Measurements from ENCODE around the gene M6PR. TPM values are rescaled to one million over a fixed set of nuclear protein-coding genes. Genes with fewer than 3 reads are reported as not detected.
A peak's percentile ranks its signal among the peaks of the same experiment; 100 is the strongest.

M6PR gene
- total RNA-seq, 6 experiments from 2014 or later = 138 to 160 (median 151) TPM

DNA sequence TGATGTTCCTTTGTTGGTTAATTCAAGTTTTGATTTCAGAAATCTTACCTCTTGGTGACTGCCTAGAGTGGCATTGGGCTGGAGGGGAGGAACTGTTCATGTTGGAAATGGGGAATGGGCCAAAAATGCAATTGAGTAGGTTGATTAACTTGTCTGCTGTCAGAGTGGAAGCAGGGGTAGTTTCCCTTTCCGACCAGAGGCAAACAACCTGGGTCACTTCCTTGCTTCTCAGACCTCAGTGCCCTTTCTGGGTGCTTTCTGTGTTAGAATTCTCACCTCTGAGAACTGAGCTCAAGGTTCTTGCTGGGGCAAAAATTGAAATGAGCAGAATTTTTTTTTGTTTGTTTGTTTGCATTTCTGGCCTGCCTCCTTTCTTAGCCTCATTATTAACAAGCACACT lies 2.3 kb upstream of the M6PR start:
- H3K36me3 Mint-ChIP-seq (ENCODE audit: low read depth) = peaks cover 13% of the 10 kb centered on the region
- H3K9me3 Mint-ChIP-seq = no peaks in the 10 kb centered on the region
- DNase-seq = no peak
- peaks cover 2% of the 10 kb centered on the region; the same call in 1 of the 2 replicates for H3K27me3 Mint-ChIP-seq (ENCODE audit: insufficient read depth)
- peaks cover 22% of the 10 kb centered on the region for H3K4me1 Mint-ChIP-seq (ENCODE audit: low read depth)
- no peak overlapping the region for H3K27ac Mint-ChIP-seq
- no peak overlapping the region for H3K4me3 Mint-ChIP-seq
- TF ChIP-seq, protein P1, sequence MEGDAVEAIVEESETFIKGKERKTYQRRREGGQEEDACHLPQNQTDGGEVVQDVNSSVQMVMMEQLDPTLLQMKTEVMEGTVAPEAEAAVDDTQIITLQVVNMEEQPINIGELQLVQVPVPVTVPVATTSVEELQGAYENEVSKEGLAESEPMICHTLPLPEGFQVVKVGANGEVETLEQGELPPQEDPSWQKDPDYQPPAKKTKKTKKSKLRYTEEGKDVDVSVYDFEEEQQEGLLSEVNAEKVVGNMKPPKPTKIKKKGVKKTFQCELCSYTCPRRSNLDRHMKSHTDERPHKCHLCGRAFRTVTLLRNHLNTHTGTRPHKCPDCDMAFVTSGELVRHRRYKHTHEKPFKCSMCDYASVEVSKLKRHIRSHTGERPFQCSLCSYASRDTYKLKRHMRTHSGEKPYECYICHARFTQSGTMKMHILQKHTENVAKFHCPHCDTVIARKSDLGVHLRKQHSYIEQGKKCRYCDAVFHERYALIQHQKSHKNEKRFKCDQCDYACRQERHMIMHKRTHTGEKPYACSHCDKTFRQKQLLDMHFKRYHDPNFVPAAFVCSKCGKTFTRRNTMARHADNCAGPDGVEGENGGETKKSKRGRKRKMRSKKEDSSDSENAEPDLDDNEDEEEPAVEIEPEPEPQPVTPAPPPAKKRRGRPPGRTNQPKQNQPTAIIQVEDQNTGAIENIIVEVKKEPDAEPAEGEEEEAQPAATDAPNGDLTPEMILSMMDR (IDR thresholded peaks at IDR 0.05) = no peak

DNA sequence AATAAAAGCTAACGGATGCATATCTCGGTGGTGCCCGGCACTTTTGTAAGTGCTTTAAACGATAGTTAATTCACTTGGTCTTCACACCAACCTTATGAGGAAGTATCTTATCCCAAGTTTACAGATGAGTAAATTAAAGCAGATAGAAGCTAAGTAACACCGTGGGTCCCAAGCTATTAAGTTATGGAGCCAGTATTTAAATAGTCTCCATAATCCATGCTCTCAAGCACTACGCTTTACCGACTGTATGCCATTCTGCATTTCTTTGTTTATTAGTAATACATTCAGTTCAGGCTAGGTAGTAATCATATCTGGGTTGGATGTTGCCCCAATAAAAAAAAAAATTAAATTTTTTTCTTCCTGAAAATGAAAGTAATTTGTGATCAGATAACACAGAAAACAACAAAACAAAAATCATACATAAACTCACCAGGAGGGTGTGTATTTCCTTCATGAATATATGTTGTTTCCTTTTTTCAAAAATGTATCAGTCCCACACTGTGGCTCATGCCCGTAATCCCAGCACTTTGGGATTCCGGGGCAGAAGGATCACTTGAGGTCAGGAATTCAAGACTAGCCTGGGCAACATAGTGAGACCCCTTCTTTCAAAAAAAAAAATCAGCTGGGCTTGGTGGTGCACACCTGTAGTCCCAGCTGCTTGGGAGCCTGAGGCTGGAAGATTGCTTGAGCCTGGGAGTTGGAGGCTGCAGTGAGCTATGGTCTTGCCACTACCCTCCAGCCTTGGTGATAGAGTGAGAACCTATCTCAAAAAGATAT lies 1.4 kb upstream of the M6PR start:
- Mint-ChIP-seq H3K36me3 (ENCODE audit: low read depth) (peaks cover 15% of the 10 kb centered on the region), H3K4me3 (peak overlapping the region; percentile 95), H3K27me3 (ENCODE audit: insufficient read depth) (peaks cover 2% of the 10 kb centered on the region; the same call in 1 of the 2 replicates), H3K27ac (peak overlapping the region; percentile 93), H3K4me1 (ENCODE audit: low read depth) (peaks cover 30% of the 10 kb centered on the region), H3K9me3 (no peaks in the 10 kb centered on the region)
- no peak for DNase-seq
- TF ChIP-seq, protein P1 (IDR thresholded peaks at IDR 0.05) = no peak

DNA sequence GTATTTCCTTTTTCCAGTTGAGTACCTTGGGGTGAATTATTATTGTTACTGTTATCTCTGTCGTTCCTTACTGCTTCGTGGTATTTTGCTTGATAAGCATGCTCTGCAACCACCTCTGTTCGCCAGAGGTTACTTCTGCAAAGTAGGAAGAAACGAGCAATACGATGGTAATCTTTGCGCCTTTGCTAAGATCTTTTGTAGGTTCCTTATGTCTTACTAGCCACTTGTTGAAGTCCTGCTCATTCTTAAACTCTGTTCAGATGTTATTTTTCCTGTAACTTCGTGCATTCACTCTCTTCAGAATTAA lies 729 bp upstream of the M6PR start:
- Mint-ChIP-seq H3K9me3 (no peaks in the 10 kb centered on the region), H3K4me3 (peak overlapping the region; percentile 95), H3K36me3 (ENCODE audit: low read depth) (peaks cover 15% of the 10 kb centered on the region), H3K4me1 (ENCODE audit: low read depth) (peaks cover 30% of the 10 kb centered on the region), H3K27me3 (ENCODE audit: insufficient read depth) (peaks cover 2% of the 10 kb centered on the region; the same call in 1 of the 2 replicates), H3K27ac (peak overlapping the region; percentile 93)
- TF ChIP-seq, protein P1 (IDR thresholded peaks at IDR 0.05) = peak; percentile 21; the same call in 1 of the 2 replicates
- DNase-seq = no peak

DNA sequence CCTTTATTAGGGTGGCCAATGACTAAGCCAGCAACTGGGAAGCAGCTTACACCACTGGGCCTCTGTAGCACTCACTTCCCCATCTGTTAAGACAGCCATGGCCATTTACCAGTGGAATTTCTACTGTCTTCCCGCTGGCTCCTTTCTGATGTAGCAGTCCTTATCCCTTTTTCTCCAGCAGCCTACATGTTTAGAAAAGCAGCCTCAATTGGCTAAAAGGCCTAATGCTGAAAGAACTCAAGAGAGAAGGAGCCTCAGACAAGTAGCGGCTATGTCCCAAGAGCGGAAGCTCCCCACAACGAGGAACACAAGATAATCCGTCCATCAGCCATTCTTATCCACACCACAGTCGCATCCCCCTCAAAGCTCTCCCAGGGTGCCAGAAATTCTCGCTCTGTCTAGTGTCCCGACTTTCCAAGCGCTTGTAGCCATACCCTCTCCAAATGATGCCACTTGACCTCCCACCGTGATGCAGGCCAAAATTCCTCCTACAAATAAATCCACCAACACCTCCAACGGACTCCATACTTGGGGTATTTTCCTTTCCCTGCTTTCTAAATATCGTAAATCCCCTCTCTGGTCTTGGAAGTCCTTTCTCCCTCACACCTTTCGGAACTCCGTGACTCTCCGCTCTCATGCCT lies 624 bp downstream of the M6PR start:
- DNase-seq = peak; percentile 21
- peak overlapping the region; percentile 93 for H3K27ac Mint-ChIP-seq
- H3K9me3 Mint-ChIP-seq = no peaks in the 10 kb centered on the region
- TF ChIP-seq, protein P1 (IDR thresholded peaks at IDR 0.05) = no peak
- peaks cover 15% of the 10 kb centered on the region for H3K36me3 Mint-ChIP-seq (ENCODE audit: low read depth)
- H3K27me3 Mint-ChIP-seq (ENCODE audit: insufficient read depth) = peaks cover 2% of the 10 kb centered on the region; the same call in 1 of the 2 replicates
- peaks cover 30% of the 10 kb centered on the region for H3K4me1 Mint-ChIP-seq (ENCODE audit: low read depth)
- H3K4me3 Mint-ChIP-seq = peak overlapping the region; percentile 95

DNA sequence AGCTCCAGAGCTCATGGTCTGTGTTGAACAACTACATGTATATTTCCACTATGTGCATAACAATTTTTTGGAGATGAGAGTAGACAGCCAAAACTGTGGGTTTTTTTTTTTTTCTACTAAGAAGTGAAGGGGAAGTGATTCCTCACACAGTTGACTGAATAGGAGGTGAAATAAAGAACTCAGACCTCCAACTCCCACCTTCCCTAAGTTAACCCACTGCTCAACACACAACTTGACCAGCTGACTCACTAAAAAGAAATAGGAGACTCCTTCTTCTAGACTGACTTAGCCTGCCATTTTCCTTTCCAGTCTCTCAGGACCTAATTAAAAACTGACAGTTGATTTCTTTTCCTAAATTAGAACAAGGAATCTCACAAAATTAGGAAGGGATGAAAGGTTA lies 1.7 kb downstream of the M6PR start:
- H3K9me3 Mint-ChIP-seq = no peaks in the 10 kb centered on the region
- peak overlapping the region; percentile 95 for H3K4me3 Mint-ChIP-seq
- H3K4me1 Mint-ChIP-seq (ENCODE audit: low read depth) = peaks cover 30% of the 10 kb centered on the region
- H3K27me3 Mint-ChIP-seq (ENCODE audit: insufficient read depth) = peaks cover 2% of the 10 kb centered on the region; the same call in 1 of the 2 replicates
- H3K36me3 Mint-ChIP-seq (ENCODE audit: low read depth) = peaks cover 9% of the 10 kb centered on the region
- H3K27ac Mint-ChIP-seq = no peak overlapping the region
- TF ChIP-seq, protein P1 (IDR thresholded peaks at IDR 0.05) = no peak
- DNase-seq = no peak

All from HFFc6 (cell line).